Tibial artery (tissue), 4 donors: ENCODE measurements around the gene FAM83G.

Experiments used
- DNase-seq, 2 donors: peaks; one replicate each; pipeline ENCODE4 v3.0.0-alpha.2; 2019
- H3K27ac ChIP-seq, 2 donors: fragments of 200-600 bp; sonication (generic) in 1 of 2; 1 replicate in 1 of 2; 2 replicates in 1 of 2; pipeline ENCODE4 v1.5.1; 2018 to 2019; ENCODE audit warnings: mild to moderate bottlenecking in 1 of 2
- H3K27me3 ChIP-seq, 2 donors: fragments of 200-600 bp; sonication (generic) in 1 of 2; one replicate each; pipeline versions ENCODE4 v1.5.1 to v1.6.0; 2016 to 2019
- H3K36me3 ChIP-seq, 3 donors: fragments of 200-600 bp; sonication (generic) in 2 of 3; one replicate each; pipeline ENCODE4 v1.5.1; 2016 to 2019; ENCODE audit warnings: mild to moderate bottlenecking in 2 of 3
- H3K4me1 ChIP-seq, 4 donors: fragments of 200-600 bp; sonication (generic) in 2 of 4; 1 replicate in 3 of 4; 2 replicates in 1 of 4; pipeline ENCODE4 v1.5.1; 2016 to 2019
- H3K4me3 ChIP-seq, 2 donors: fragments of 200-600 bp; sonication (generic) in 1 of 2; 1 replicate in 1 of 2; 2 replicates in 1 of 2; pipeline ENCODE4 v1.5.1; 2018 to 2019; ENCODE audit warnings: mild to moderate bottlenecking in 2 of 2
- H3K9me3 ChIP-seq, 3 donors: fragments of 200-600 bp; sonication (generic) in 1 of 3; one replicate each; pipeline ENCODE4 v1.5.1; 2016 to 2019
- CTCF ChIP-seq, 2 experiments: fragments of 200-600 bp in 1 of 2; fragments of 450-650 bp in 1 of 2; IDR thresholded peaks; one replicate each; pipeline ENCODE4 v1.5.1; 2017 to 2019; ENCODE audit warnings: antibody characterized with exemption in 2 of 2, mild to moderate bottlenecking in 1 of 2, moderate library complexity in 1 of 2
- intact Hi-C: fragments of 100-400 bp; cut with DNase I; formaldehyde crosslinking; loops from one replicate; pipeline ENCODE4 v1.15.0; 2023; ENCODE audit warnings: low total_unique reads

The FAM83G gene

GRCh38 chr17:18960241-18960665 lies 44.3 kb downstream of the FAM83G start:
- DNase-seq: peak in 1 of 2 donors; percentile 67
- H3K36me3 ChIP-seq: no peaks in the 10 kb centered on the region
- H3K4me1 ChIP-seq: peaks cover 0 to 12% (median 7%) of the 10 kb centered on the region in 4 donors
- no peaks in the 10 kb centered on the region for H3K27me3 ChIP-seq
- intact Hi-C loops: no loop called here
- H3K9me3 ChIP-seq: no peaks in the 10 kb centered on the region
- H3K27ac ChIP-seq: no peak overlapping the region
- TF ChIP-seq CTCF (IDR thresholded peaks at IDR 0.05): no peak
- no peak overlapping the region for H3K4me3 ChIP-seq

GRCh38 chr17:18959845-18960240 lies 44.7 kb downstream of the FAM83G start:
- Histone ChIP-seq H3K9me3 (no peaks in the 10 kb centered on the region), H3K27me3 (no peaks in the 10 kb centered on the region), H3K4me3 (no peak overlapping the region), H3K4me1 (peaks cover 0 to 12% (median 7%) of the 10 kb centered on the region in 4 donors), H3K36me3 (no peaks in the 10 kb centered on the region), H3K27ac (no peak overlapping the region)
- intact Hi-C loops: no loop called here
- TF ChIP-seq CTCF (IDR thresholded peaks at IDR 0.05): no peak
- DNase-seq: no peak

- intact Hi-C loops: no loop called here
- no peak for TF ChIP-seq CTCF (IDR thresholded peaks at IDR 0.05)
- Histone ChIP-seq H3K4me1 (peaks cover 0 to 12% (median 7%) of the 10 kb centered on the region in 4 donors), H3K27ac (no peak overlapping the region), H3K4me3 (no peak overlapping the region), H3K9me3 (no peaks in the 10 kb centered on the region), H3K36me3 (no peaks in the 10 kb centered on the region), H3K27me3 (no peaks in the 10 kb centered on the region)
- no peak for DNase-seq
Measured at GRCh38 chr17:18959071-18959844, 45.3 kb downstream of the FAM83G start.

GRCh38 chr17:18958611-18959010 lies 46.0 kb downstream of the FAM83G start:
- no peaks in the 10 kb centered on the region for H3K9me3 ChIP-seq
- no peak for DNase-seq
- no peaks in the 10 kb centered on the region for H3K36me3 ChIP-seq
- no peak overlapping the region for H3K4me3 ChIP-seq
- intact Hi-C loops: no loop called here
- no peak for TF ChIP-seq CTCF (IDR thresholded peaks at IDR 0.05)
- no peaks in the 10 kb centered on the region for H3K27me3 ChIP-seq
- peaks cover 0 to 12% (median 7%) of the 10 kb centered on the region in 4 donors for H3K4me1 ChIP-seq
- H3K27ac ChIP-seq: no peak overlapping the region

GRCh38 chr17:18957831-18958230 lies 46.7 kb downstream of the FAM83G start:
- no peak for DNase-seq
- Histone ChIP-seq H3K27me3 (no peaks in the 10 kb centered on the region), H3K4me1 (peaks cover 0 to 12% (median 7%) of the 10 kb centered on the region in 4 donors), H3K9me3 (no peaks in the 10 kb centered on the region), H3K36me3 (no peaks in the 10 kb centered on the region), H3K27ac (no peak overlapping the region), H3K4me3 (no peak overlapping the region)
- no peak for TF ChIP-seq CTCF (IDR thresholded peaks at IDR 0.05)
- intact Hi-C loops: no loop called here
